Measurements from ENCODE around the gene TMEM184A. TPM values are rescaled to one million over a fixed set of nuclear protein-coding genes. Genes with fewer than 3 reads are reported as not detected.

The TMEM184A gene
- total and polyA plus RNA-seq, 2 of the 13 experiments (the other 11 are each of a cell fraction or from before 2014, with no cell fraction given) = 9.5 to 20.4 TPM

GRCh38 chr7:1503816-1504775 is 51.9 kb downstream of the TMEM184A start, which contains the start of gene INTS1 (continued):
- TF ChIP-seq ZMYM4 (CRISPR knock-in tag; IDR thresholded peaks at IDR 0.05) (peak; percentile 91), ZFP90 (CRISPR knock-in tag; IDR thresholded peaks at IDR 0.05; ENCODE audit: borderline replicate concordance) (no peak; the same call in 1 of the 2 replicates), FOXK1 (CRISPR knock-in tag; IDR thresholded peaks at IDR 0.05; ENCODE audit: borderline replicate concordance, low read depth) (peak; percentile 100), ZBTB1 (CRISPR knock-in tag; IDR thresholded peaks at IDR 0.05; ENCODE audit: borderline replicate concordance) (no peak), ZNF816 (CRISPR knock-in tag; IDR thresholded peaks at IDR 0.05; ENCODE audit: borderline replicate concordance) (no peak), POLR2AphosphoS5 (IDR thresholded peaks at IDR 0.05; ENCODE audit: low read depth, low read length) (peak; percentile 56), ZBTB43 (CRISPR knock-in tag; conservative IDR thresholded peaks at IDR 0.05) (no peak), YY1 (IDR thresholded peaks at IDR 0.05; ENCODE audit: insufficient read depth, insufficient replicate concordance, low read depth, low read length) (peak; percentile 89), ZNF138 (CRISPR knock-in tag; IDR thresholded peaks at IDR 0.05; ENCODE audit: low read depth) (no peak), TRIM22 (IDR thresholded peaks at IDR 0.05) (no peak), ZNF615 (CRISPR knock-in tag; IDR thresholded peaks at IDR 0.05; ENCODE audit: borderline replicate concordance) (no peak), ZNF713 (CRISPR knock-in tag; IDR thresholded peaks at IDR 0.05) (no peak), ZBTB42 (CRISPR knock-in tag; IDR thresholded peaks at IDR 0.05) (peak; percentile 68; the same call in 1 of the 2 replicates), FIP1L1 (IDR thresholded peaks at IDR 0.05; ENCODE audit: borderline replicate concordance, insufficient read depth, low read depth, low read length) (no peak), ZSCAN12 (CRISPR knock-in tag; IDR thresholded peaks at IDR 0.05) (no peak; the same call in 1 of the 2 replicates), ZNF737 (CRISPR knock-in tag; IDR thresholded peaks at IDR 0.05; ENCODE audit: borderline replicate concordance) (no peak), MLLT10 (CRISPR knock-in tag; IDR thresholded peaks at IDR 0.05) (no peak), SIN3B (IDR thresholded peaks at IDR 0.05; ENCODE audit: low read length) (peak; percentile 81; the same call in 1 of the 2 replicates), EP300 (IDR thresholded peaks at IDR 0.05; ENCODE audit: low read depth in 2 of 2, low read length in 2 of 2) (peak in 1 of 2 experiments; percentile 64; a peak in 2 of 4 replicates), EP300 (CRISPR knock-in tag; IDR thresholded peaks at IDR 0.05; ENCODE audit: borderline replicate concordance) (peak; percentile 11; the same call in 1 of the 2 replicates), SRSF9 (IDR thresholded peaks at IDR 0.05; ENCODE audit: borderline replicate concordance, insufficient read depth, low read depth, low read length, poor library complexity, severe bottlenecking) (no peak)
- TF ChIP-seq, protein P1, sequence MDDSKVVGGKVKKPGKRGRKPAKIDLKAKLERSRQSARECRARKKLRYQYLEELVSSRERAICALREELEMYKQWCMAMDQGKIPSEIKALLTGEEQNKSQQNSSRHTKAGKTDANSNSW (CRISPR knock-in tag; IDR thresholded peaks at IDR 0.05; ENCODE audit: borderline replicate concordance) = no peak
- TF ChIP-seq, protein P2, sequence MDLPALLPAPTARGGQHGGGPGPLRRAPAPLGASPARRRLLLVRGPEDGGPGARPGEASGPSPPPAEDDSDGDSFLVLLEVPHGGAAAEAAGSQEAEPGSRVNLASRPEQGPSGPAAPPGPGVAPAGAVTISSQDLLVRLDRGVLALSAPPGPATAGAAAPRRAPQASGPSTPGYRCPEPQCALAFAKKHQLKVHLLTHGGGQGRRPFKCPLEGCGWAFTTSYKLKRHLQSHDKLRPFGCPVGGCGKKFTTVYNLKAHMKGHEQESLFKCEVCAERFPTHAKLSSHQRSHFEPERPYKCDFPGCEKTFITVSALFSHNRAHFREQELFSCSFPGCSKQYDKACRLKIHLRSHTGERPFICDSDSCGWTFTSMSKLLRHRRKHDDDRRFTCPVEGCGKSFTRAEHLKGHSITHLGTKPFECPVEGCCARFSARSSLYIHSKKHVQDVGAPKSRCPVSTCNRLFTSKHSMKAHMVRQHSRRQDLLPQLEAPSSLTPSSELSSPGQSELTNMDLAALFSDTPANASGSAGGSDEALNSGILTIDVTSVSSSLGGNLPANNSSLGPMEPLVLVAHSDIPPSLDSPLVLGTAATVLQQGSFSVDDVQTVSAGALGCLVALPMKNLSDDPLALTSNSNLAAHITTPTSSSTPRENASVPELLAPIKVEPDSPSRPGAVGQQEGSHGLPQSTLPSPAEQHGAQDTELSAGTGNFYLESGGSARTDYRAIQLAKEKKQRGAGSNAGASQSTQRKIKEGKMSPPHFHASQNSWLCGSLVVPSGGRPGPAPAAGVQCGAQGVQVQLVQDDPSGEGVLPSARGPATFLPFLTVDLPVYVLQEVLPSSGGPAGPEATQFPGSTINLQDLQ (CRISPR knock-in tag; IDR thresholded peaks at IDR 0.05) = no peak

Measured in HepG2 (cell line).